IPS DF 4.7 (cell line): ENCODE measurements around the gene SLC6A5.

ENCODE experiments used
- DNase-seq: peaks from one replicate; pipeline ENCODE4 v3.0.0-alpha.2; 2013; ENCODE audit warnings: low spot score; ENCODE audit errors: extremely low read depth

Gene SLC6A5

DNA sequence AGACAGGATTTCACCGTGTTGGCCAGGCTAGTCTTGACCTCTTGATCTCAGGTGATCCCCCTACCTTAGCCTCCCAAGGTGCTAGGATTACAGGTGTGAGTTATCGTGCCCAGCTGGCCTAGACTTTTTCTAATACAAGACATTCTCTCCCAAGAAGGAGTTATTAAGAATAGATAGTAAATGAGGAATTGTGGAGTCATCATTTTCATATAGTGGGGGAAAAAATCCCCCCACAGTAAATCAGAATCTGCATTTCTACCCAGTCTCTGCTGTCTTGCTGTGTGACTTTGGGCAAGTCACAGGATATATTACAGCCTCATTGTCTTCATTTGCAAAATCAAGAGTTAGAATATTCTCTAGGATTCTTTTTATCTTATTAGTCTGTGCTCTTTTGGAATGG, 21.6 kb downstream of the SLC6A5 start:
- no peak for DNase-seq

DNA sequence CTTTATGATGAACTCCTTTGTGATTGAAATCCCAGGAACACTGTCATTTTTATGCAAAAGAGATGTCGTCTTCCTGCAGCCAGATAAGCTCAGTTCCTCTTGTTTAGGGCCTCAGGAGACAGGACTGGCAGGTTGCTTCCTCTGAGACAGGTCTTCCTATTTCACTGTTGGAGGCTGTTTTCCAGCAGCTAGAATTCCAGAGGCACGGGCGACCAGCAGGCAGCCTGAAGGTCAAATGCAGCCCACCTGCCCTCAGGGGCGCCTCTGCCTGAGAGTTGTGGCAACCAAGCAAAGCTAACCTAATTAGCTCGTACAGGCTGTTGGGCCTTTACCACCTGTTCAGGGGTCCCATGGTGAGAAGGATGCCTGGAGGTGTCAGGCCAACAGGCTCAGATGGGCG, 22.3 kb downstream of the SLC6A5 start:
- no peak for DNase-seq

DNA sequence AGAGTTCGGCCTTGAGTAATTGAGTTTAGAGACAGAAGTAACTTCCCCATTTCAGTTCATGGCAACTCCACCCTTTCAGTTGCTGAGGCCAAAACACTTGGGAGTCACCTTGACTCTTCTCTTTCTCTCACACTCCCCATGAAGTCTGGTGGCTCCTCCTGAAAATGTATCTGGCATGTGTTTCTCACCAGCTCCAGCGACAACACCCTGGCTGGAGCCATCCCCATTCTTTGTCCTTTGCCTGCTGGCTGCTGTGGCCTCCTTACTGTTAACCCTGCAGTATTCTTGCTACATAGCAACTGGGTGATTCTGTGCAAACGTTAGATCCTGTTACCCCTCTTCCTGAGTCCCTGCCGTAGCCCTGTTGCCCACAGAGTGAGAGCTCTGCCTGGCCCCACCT, 23.8 kb downstream of the SLC6A5 start:
- DNase-seq = no peak

DNA sequence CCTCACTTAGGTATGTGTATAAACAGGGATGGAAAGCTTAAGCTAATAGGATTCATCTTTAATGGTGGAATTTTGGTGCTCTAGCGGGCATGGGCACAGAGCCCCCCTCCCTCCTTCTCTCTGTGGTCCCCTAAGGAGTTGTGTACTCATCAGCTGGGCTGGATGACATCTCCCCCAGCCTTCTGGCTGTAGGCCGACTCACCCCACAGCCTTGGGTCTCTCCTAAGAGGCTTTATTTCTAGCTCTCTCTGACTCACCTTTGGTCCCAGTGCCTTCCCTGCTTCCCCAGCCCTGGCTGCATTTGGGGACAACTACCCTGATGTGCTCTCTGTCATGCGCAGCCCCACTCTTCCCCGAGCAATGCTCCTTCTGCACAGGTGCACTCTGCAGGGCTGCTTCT, 26.9 kb downstream of the SLC6A5 start:
- no peak for DNase-seq

DNA sequence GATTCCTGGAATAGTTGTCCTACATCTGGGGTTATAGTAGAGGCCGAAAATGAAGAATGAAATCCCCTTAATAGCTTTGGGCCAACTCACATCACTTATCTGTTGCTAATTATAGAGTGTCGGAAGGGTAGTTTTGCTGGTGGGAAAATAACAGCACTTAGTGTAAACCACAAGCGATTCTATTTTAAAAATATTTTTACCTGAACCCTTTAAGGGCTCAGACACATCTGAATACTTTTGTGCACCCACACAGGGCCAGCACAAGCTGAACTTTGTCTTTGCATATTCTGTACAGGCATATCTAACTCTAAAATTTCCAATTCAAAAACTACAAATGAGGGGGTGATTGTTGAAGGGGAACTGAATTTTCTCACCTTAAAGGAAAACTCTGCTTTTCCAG, 27.6 kb downstream of the SLC6A5 start:
- no peak for DNase-seq

DNA sequence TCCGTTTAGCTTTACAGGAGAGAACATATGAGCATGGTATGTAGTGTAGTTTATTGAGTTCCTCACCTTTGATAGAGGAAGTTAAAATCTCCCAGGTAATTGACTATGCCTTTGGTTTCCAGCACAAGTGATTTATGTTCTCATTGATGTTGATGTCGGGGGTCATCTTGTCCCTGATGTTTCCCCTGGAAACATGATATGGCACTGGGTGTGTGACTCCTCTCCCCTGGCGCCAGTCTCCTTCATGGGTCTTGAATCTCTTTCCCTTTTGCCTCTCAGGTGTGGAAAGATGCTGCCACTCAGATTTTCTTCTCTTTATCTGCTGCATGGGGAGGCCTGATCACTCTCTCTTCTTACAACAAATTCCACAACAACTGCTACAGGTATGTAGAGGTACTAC, 28.3 kb downstream of the SLC6A5 start:
- no peak for DNase-seq

DNA sequence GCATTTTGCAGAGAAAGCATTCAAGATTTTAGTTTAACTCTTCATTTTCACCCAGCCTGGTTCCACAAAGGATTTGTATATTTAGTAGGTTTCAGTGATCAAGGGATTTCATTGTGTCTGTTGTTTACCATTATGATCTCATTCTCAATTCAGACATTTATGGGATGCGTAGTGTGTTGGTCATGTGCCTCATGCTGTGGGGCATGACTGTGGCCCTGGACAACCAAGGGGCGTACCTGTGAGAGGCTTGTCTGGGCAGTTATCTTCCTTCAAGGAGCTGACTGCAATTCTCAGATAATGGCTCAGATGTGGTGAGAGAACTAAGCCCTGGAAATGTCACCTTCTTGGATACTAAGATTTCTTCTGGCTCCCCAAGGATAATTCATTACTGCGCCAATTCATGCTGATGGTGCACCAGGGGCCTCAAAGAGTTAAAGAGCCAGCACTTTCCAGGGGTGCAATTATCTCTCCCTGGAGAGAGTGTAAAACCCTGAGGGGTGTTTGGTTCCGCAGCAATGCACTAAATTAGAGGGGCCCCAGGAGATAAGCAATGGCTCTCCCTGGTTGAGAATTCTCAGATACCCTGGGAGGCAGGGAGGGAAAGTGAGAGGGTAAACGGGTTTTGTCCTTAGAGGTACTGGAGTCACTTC, 32.2 kb downstream of the SLC6A5 start:
- no peak for DNase-seq

DNA sequence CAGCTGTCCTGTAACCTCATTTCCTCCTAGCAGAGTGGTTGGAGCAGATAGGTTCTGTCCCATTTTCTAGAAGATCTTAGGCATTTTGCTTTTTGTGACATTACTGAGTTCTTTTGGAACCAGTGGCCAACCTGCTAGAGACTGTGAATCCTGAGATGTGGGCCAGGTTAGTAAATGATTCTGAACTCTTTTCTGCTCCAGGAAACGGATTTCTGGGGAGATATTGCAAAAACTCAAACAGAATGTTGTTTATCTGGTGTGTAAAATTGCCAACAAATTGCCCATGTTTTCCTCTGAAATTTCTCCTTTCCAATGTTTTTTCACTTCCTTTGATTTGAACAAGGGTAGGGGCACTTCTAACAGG, 32.7 kb downstream of the SLC6A5 start:
- DNase-seq = no peak

- no peak for DNase-seq
Measured at GRCh38 chr11:20634044-20634443, 34.6 kb downstream of the SLC6A5 start.

- DNase-seq = no peak
Measured at GRCh38 chr11:20634781-20635180, 35.4 kb downstream of the SLC6A5 start.

DNA sequence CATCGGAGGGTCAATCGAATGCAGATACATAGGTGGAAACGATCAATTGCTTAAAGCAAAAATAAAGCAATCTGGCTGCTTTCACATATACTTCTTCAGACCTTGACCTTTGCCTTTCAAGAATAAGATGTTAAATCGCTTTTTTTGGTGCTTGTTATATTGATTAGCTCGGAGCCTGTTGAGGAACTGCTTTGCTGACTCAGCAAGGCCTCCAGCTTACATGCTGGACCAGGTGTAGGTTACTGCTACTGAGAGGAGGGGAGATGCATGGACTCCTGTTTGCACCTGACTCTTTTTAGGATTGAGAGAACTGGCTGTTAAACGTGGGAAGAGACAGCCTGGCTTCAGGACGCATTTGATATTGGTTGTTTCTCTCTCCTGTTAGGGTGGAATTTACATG, 38.7 kb downstream of the SLC6A5 start:
- DNase-seq = no peak

DNA sequence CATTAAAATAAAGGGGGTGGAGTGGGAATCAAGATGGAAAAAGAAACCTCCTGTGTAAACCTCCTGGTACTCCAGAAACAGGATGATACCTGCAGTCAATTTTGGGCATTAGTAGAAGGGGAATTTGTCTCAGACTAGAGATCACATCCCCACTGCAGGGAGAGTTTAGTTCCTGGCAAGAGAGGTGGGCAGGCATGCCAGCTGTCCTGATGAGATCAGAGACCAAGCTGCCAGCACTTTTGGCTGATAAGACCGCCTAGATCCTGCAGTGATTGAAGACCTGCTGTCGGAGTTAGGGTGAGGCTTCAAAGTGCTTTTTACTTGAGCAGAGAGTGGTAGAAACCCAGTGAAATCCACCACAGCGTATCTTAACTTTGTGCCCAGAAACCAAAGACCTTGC, 40.3 kb downstream of the SLC6A5 start:
- DNase-seq = no peak

DNA sequence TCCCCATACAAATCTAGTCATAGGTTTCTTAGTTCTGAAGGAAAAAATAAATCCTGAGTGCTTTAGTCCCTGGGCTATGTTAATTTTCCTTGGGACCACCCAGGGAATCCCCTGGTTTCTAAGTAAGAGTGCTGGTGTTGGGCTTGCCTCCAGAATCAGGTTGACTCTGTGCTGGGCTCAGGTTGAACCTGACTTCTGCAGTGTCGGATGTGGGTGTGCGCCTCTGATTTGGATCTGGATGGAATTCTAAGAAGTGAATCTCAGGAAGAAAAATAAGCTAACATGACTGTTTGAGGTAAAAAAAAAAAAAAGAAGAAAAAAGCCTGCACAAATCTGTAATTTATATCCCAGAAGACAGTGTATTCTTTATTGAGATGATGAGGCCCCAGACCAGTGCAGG, 41.0 kb downstream of the SLC6A5 start:
- DNase-seq = no peak

GRCh38 chr11:20644360-20644759, 45.0 kb downstream of the SLC6A5 start:
- DNase-seq = no peak

DNA sequence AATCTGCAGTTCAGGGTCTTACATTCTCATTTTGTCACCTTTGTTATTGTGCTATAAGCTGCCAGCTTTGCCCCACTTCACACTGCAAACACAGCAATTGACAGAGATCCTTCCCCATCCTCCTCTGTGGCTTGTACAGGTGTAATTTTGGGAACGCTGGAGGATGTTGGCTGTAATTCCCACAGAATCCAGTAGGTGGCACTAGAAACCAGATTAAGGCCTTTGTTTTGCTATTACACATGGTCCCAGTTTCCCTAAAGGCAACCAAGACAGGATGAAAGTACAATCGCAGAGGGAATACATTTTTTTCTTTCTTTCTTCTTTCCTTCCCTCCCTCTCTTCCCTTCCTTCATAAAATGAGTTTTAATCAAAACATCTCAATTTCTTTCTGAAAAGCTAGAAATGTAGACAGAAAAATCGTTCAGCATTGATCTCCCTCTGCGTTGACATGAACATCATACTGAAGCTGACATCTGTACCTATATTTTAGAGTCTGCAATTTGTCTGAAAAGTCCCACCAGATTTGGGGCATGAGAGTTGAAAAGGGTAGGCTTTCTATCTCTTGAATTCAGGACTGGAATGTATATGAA, 48.7 kb downstream of the SLC6A5 start:
- no peak for DNase-seq

DNA sequence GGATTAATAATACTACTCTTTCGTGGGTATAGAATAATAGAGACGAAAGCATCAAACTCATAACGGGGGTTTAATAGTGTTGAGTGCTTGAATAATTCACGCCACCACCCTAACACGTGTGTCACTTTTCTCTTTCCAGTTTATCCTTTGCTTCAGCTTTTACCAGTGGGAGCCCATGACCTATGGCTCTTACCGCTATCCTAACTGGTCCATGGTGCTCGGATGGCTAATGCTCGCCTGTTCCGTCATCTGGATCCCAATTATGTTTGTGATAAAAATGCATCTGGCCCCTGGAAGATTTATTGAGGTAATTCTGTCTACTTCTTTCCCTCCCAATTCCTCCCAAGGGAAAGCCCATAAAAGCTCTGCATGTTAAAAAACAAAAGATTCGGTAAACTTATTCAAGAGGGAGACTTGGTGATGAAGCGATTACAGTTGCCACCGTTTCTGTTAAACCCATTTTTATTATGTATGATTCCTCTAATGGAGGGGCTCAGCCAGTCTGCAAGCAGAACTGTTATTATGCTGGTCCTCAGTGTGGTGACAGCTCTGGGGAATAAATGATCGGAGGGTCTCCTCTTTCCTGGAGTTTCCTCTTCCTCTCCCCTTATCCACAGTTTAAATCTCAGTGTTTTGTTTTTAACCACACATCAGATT, 52.9 kb downstream of the SLC6A5 start:
- no peak for DNase-seq

DNA sequence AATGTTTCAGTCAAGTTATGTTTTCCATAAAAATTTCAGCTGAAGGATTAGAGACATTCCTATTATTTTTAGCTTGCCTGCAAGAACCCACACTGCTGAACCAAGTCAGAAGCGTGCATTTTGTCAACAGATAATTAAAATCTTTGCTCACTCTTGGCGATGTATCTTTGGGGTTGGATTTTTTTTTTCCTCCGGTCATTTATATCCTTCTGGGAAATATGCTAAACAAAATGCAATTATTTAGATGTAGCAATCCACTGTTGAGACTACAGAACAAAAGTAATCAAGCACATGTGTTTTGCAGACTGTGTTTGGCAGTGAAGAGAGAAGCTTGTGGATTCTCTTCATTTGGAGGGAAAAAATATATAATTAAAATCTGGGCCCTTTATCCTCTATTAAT, 54.6 kb downstream of the SLC6A5 start:
- no peak for DNase-seq

- DNase-seq = no peak
Measured at GRCh38 chr11:20656901-20657300, 57.5 kb downstream of the SLC6A5 start.

GRCh38 chr11:20658135-20658534, 58.7 kb downstream of the SLC6A5 start:
- DNase-seq = no peak

DNA sequence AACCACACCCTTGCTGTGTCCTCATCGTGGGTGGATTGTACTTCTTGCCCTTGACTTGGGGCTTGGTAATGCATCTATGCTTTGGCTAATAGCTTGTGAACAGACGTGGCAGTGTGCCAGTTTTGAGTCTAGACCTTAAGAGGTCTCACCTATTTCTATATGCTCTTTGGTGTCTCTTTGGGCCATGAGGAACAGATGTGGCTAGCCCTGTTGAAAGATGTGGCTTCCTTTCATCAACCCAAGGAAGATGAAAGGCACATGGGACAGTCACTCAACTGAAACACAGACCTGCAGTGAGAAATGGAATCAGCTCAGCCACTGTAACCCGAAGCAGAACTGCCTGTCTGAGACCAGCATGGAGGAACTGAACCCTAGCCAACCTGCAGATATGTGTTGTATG, 62.0 kb downstream of the SLC6A5 start:
- no peak for DNase-seq

DNA sequence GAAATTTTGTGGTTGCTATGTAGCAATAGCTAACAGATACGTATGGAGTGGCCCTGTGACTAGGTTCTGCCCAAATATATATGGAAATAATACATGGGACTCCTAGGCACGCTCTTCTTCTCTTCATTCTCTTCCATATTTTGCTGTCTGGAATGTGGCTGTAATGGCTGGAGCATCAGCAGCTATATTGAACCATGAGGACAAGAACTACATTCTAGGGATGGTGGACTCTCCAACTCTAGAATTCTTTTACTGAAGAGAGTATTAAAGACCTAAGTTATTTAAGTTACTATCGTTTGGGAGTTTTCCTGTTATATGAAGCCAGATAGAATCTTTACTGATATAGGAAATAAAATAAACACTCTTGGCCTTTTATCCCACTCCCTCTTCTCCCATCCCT, 62.4 kb downstream of the SLC6A5 start:
- no peak for DNase-seq

- no peak for DNase-seq
Measured at GRCh38 chr11:20668131-20668809, 68.9 kb downstream of the SLC6A5 start.
